Brain microvascular endothelial cell (primary cell): ENCODE data around the gene EFCAB5.
A peak's percentile ranks its signal among the peaks of the same experiment; 100 is the strongest.

Experiments used
- DNase-seq: peaks from one replicate; pipeline ENCODE4 v3.0.0-alpha.2; 2020
- H3K27ac ChIP-seq: fragments of 250-450 bp; sonication (Bioruptor Pico); 2 replicates; pipeline ENCODE4 v1.5.1; 2020; ENCODE audit warnings: mild to moderate bottlenecking, moderate library complexity
- H3K27me3 ChIP-seq: fragments of 250-450 bp; sonication (Bioruptor Pico); replicated peaks from 2 replicates; pipeline ENCODE4 v1.5.1; 2020; ENCODE audit warnings: mild to moderate bottlenecking
- H3K36me3 ChIP-seq: fragments of 250-450 bp; sonication (Bioruptor Pico); replicated peaks from 2 replicates; pipeline ENCODE4 v1.5.1; 2020; ENCODE audit warnings: mild to moderate bottlenecking
- H3K4me3 ChIP-seq: 2 replicates; pipeline ENCODE4 v1.5.1; 2011; ENCODE audit warnings: low read depth, mild to moderate bottlenecking, control low read depth, low read length, moderate library complexity
- CTCF ChIP-seq: IDR thresholded peaks from 2 replicates; pipeline ENCODE4 v1.5.1; 2011; ENCODE audit warnings: low read depth, mild to moderate bottlenecking, moderate library complexity, low read length, control low read depth, inconsistent platforms; ENCODE audit errors: missing control alignments
- in situ Hi-C: cut with HindIII; loops from 2 replicates; pipeline ENCODE4 v1.10.0; 2017; ENCODE audit warnings: low sequenced_read_pairs, low pct_ligation_motif_present

The EFCAB5 gene

GRCh38 chr17:29973005-29973404 lies 31.6 kb downstream of the EFCAB5 start:
- no peak for TF ChIP-seq CTCF
- no peaks in the 10 kb centered on the region for H3K36me3 ChIP-seq
- in situ Hi-C loops: no loop called here
- H3K27me3 ChIP-seq: no peaks in the 10 kb centered on the region
- no peak for DNase-seq
- H3K4me3 ChIP-seq: no peak overlapping the region
- H3K27ac ChIP-seq: no peak overlapping the region

GRCh38 chr17:29977836-29978235 lies 36.4 kb downstream of the EFCAB5 start:
- Histone ChIP-seq H3K4me3 (no peak overlapping the region), H3K27me3 (no peaks in the 10 kb centered on the region), H3K36me3 (no peaks in the 10 kb centered on the region), H3K27ac (no peak overlapping the region)
- TF ChIP-seq CTCF: no peak
- peak; percentile 27 for DNase-seq
- in situ Hi-C loops: no loop called here

- Histone ChIP-seq H3K27ac (no peak overlapping the region), H3K27me3 (no peaks in the 10 kb centered on the region), H3K4me3 (no peak overlapping the region), H3K36me3 (no peaks in the 10 kb centered on the region)
- no peak for TF ChIP-seq CTCF
- in situ Hi-C loops: no loop called here
- no peak for DNase-seq
Measured at GRCh38 chr17:29980261-29980660, 38.8 kb downstream of the EFCAB5 start.

- DNase-seq: no peak
- Histone ChIP-seq H3K27me3 (no peaks in the 10 kb centered on the region), H3K4me3 (no peak overlapping the region), H3K36me3 (no peaks in the 10 kb centered on the region), H3K27ac (no peak overlapping the region)
- no peak for TF ChIP-seq CTCF
- in situ Hi-C loops: no loop called here
Measured at GRCh38 chr17:29982991-29983653, 41.7 kb downstream of the EFCAB5 start.

- no peak for TF ChIP-seq CTCF
- no peak overlapping the region for H3K27ac ChIP-seq
- no peak overlapping the region for H3K4me3 ChIP-seq
- in situ Hi-C loops: no loop called here
- no peaks in the 10 kb centered on the region for H3K36me3 ChIP-seq
- H3K27me3 ChIP-seq: no peaks in the 10 kb centered on the region
- no peak for DNase-seq
Measured at GRCh38 chr17:29996458-29996857, 55.0 kb downstream of the EFCAB5 start.
